Motor neuron (in vitro differentiated cells): Measurements from ENCODE around the gene LAMA2. TPM values are rescaled to one million over a fixed set of nuclear protein-coding genes. Genes with fewer than 3 reads are reported as not detected.
A peak's percentile ranks its signal among the peaks of the same experiment; 100 is the strongest.
"Not testable (repeated sequence)": the region's sequence is repeated elsewhere in the genome, so short reads cannot be mapped to it uniquely, and the experiment has no call there.

ENCODE experiments used
- ATAC-seq, 8 experiments: fragments of 200-7000 bp; cut with Tn5 transposase; replicated peaks in 6 of 8; 2 replicates each; pipeline ENCODE4 v1.8.0; 2021; ENCODE audit warnings: mild to moderate bottlenecking in 8 of 8, moderate library complexity in 8 of 8
- H3K27ac ChIP-seq, 2 donors: fragments of 250-450 bp; sonication (Bioruptor Pico); 2 replicates each; pipeline ENCODE4 v1.9.0; 2021; ENCODE audit warnings: antibody characterized with exemption in 2 of 2, mild to moderate bottlenecking in 2 of 2, moderate library complexity in 1 of 2
- H3K4me1 ChIP-seq, 2 donors: fragments of 250-450 bp; sonication (Bioruptor Pico); replicated peaks in 1 of 2; 2 replicates each; pipeline ENCODE4 v1.6.1; 2021; ENCODE audit warnings: antibody characterized with exemption in 2 of 2, mild to moderate bottlenecking in 2 of 2, moderate library complexity in 1 of 2
- H3K4me3 ChIP-seq, 5 donors: fragments of 250-450 bp; sonication (Bioruptor Pico); 2 replicates each; pipeline ENCODE4 v1.9.0; 2021; ENCODE audit warnings: antibody characterized with exemption in 5 of 5, mild to moderate bottlenecking in 5 of 5, moderate library complexity in 4 of 5
- WGBS, 10 experiments: fragments of 450-650 bp; shearing (Covaris generic); methylation state at CpG; one replicate each; pipeline ENCODE4 v1.0.0; 2022; 5-methylcytosine and 5-hydroxymethylcytosine counted together
- in situ Hi-C, 9 experiments: fragments of 400-800 bp; cut with MboI; loops; one replicate each; pipeline ENCODE4 v1.15.0; 2021; ENCODE audit warnings: low sequenced_read_pairs in 9 of 9, low pct_unique_long_range_greater_than_20kb in 2 of 9; ENCODE audit not compliant: unreplicated experiment in 9 of 9
- total RNA-seq, 8 experiments: library from RNA; unstranded; fragments of 300-600 nt; gene quantifications; 2 replicates each; pipeline versions ENCODE4 v1.2.3 to v1.2.4, GENCODE V29; 2022

The LAMA2 gene
- total RNA-seq, 8 experiments from 2014 or later: 0.52 to 232 (median 5.1) TPM

- in situ Hi-C loops: no loop called here
- WGBS, 10 experiments: 80 to 100% (median 100%) methylated on average over 1 of the region's 1 CpG
Measured at GRCh38 chr6:129162605-129163004, 279.7 kb downstream of the LAMA2 start.

GRCh38 chr6:129163551-129163950 lies 280.6 kb downstream of the LAMA2 start:
- in situ Hi-C loops: no loop called here
- WGBS, 10 experiments: 83 to 100% (median 93%) methylated on average over 1 to 2 of the region's 2 CpGs; no CpG with 5 or more reads in 2 of the 10 experiments
- Histone ChIP-seq H3K27ac (no peak overlapping the region), H3K4me3 (no peak overlapping the region), H3K4me1 (no peaks in the 10 kb centered on the region)
- ATAC-seq: no peak

More at GRCh38 chr6:129162605-129163004, 279.7 kb downstream of the LAMA2 start:
- no peak overlapping the region for H3K4me3 ChIP-seq
- ATAC-seq: no peak
- H3K4me1 ChIP-seq: no peaks in the 10 kb centered on the region
- no peak overlapping the region for H3K27ac ChIP-seq

GRCh38 chr6:129164032-129164431 lies 281.1 kb downstream of the LAMA2 start:
- in situ Hi-C loops: no loop called here
- ATAC-seq: no peak
- Histone ChIP-seq H3K4me1 (no peaks in the 10 kb centered on the region), H3K27ac (no peak overlapping the region), H3K4me3 (no peak overlapping the region)
- WGBS, 10 experiments: 74 to 100% (median 98%) methylated on average over 1 to 3 of the region's 3 CpGs; no CpG with 5 or more reads in 2 of the 10 experiments

- in situ Hi-C loops, H3K4me1 ChIP-seq, H3K27ac ChIP-seq, ATAC-seq: not testable (repeated sequence)
- 90% methylated on average over 4 of the region's 20 CpGs; no CpG with 5 or more reads in 9 of the 10 experiments for WGBS, 10 experiments
- H3K4me3 ChIP-seq: peak overlapping the region in 3 of 5 donors; percentile 9 to 33 (median 29)
Measured at GRCh38 chr6:129172279-129172995, 289.5 kb downstream of the LAMA2 start.

DNA sequence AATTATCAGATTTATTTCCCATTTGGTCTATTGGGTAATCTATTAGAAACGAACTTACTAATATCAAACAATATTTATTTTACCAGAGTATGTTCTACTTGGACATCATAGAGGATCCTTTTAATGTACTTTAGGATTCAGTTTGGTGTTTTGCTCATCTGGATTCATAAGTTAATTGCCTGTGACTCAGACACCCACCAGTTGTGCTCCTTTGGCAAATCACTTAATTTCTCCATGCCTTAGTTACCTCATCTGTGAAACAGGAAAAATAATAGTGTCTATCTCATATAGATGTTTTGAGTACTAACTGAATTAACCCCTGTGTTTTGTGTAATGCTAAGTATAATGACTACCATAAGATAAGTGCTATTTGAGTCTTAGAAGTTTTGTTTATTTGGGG lies 292.1 kb downstream of the LAMA2 start:
- in situ Hi-C loops: no loop called here
- 83 to 100% (median 89%) methylated on average over 1 of the region's 1 CpG; no CpG with 5 or more reads in 2 of the 10 experiments for WGBS, 10 experiments
- H3K4me1 ChIP-seq: no peaks in the 10 kb centered on the region
- no peak overlapping the region for H3K4me3 ChIP-seq
- ATAC-seq: no peak
- no peak overlapping the region for H3K27ac ChIP-seq

GRCh38 chr6:129177801-129178200 lies 294.9 kb downstream of the LAMA2 start:
- no peaks in the 10 kb centered on the region for H3K4me1 ChIP-seq
- H3K27ac ChIP-seq: no peak overlapping the region
- in situ Hi-C loops: no loop called here
- WGBS, 10 experiments: 70 to 100% (median 83%) methylated on average over 1 to 4 of the region's 4 CpGs; no CpG with 5 or more reads in 1 of the 10 experiments
- no peak overlapping the region for H3K4me3 ChIP-seq
- ATAC-seq: no peak

DNA sequence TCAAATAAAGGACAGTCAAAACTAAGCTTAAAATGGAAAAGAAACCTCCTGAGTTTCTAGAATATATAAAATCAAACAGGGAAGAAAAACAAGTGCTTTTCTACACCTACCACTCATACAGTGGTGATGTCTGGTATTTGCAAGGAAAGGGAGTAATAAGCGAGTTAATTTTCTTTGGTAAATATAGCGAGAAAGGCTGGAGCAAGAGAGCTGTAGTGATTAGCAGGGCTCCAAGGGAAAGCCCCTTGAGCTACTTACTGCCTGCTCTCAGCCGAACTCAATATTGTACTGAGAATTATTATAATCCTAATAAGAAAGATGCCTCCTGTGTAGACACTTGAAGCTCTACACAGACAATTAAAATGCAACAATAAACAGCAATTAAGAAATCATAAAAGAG lies 296.3 kb downstream of the LAMA2 start:
- no peak overlapping the region for H3K4me3 ChIP-seq
- no peak for ATAC-seq
- no peaks in the 10 kb centered on the region for H3K4me1 ChIP-seq
- no peak overlapping the region for H3K27ac ChIP-seq
- WGBS, 10 experiments: 80 to 100% (median 90%) methylated on average over 1 to 3 of the region's 3 CpGs
- in situ Hi-C loops: no loop called here

GRCh38 chr6:129181001-129181400 lies 298.1 kb downstream of the LAMA2 start:
- ATAC-seq: no peak
- in situ Hi-C loops: no loop called here
- no peak overlapping the region for H3K4me3 ChIP-seq
- no peak overlapping the region for H3K27ac ChIP-seq
- WGBS, 10 experiments: 20 to 100% (median 90%) methylated on average over 1 to 2 of the region's 2 CpGs; no CpG with 5 or more reads in 3 of the 10 experiments
- H3K4me1 ChIP-seq: no peaks in the 10 kb centered on the region

DNA sequence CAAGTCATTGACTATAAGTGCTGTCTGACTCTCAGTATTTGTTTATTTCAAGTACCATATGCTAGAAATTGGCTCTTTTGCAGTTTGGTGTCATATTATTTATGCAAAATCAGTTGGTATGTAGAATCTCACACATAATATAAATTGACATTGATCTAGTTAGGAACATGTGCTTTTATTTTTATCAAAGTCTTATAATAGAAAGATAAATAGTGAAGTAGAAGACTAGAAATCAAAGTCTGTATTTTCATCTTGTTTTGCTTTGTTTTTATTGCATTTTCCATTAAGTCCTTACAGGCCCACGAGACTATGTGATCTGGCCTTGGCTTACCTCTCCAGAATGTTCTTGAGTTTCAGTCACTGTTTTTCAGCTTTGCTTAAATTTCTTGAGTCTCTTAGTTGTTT lies 300.3 kb downstream of the LAMA2 start:
- H3K4me3 ChIP-seq: no peak overlapping the region
- in situ Hi-C loops: no loop called here
- H3K27ac ChIP-seq: no peak overlapping the region
- 29 to 100% (median 87%) methylated on average over 1 of the region's 1 CpG; no CpG with 5 or more reads in 2 of the 10 experiments for WGBS, 10 experiments
- no peak for ATAC-seq
- no peaks in the 10 kb centered on the region for H3K4me1 ChIP-seq

- in situ Hi-C loops: no loop called here
- Histone ChIP-seq H3K4me1 (no peaks in the 10 kb centered on the region), H3K27ac (no peak overlapping the region), H3K4me3 (no peak overlapping the region)
- ATAC-seq: no peak
- 48 to 97% (median 87%) methylated on average over 1 to 3 of the region's 3 CpGs for WGBS, 10 experiments
Measured at GRCh38 chr6:129183681-129184301, 300.9 kb downstream of the LAMA2 start.

DNA sequence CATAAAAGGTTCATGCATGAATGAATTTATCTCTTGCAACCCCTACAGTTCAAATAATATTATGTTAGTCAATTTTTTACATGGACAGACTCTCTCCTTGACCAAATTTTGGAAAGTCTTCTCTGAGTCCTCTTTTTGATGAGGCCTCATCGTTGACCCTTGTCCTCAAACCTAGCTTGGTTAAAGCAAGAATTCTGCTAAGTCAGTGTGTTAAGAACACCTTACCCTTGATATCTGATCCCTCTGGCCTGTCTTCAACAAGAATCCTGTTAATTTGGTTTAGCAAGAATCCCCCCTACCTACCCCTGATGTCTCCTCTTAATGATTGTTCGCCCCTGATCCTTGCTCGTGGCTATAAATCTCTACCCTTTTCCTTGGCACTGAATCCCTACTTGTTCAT lies 301.4 kb downstream of the LAMA2 start:
- Histone ChIP-seq H3K27ac (no peak overlapping the region), H3K4me1 (no peaks in the 10 kb centered on the region), H3K4me3 (no peak overlapping the region)
- no peak for ATAC-seq
- WGBS, 10 experiments: 60 to 100% (median 92%) methylated on average over 2 to 3 of the region's 3 CpGs; no CpG with 5 or more reads in 1 of the 10 experiments
- in situ Hi-C loops: no loop called here

GRCh38 chr6:129184808-129185366 lies 301.9 kb downstream of the LAMA2 start:
- in situ Hi-C loops: no loop called here
- WGBS, 10 experiments: 54 to 100% (median 97%) methylated on average over 1 of the region's 1 CpG; no CpG with 5 or more reads in 2 of the 10 experiments
- ATAC-seq: no peak
- Histone ChIP-seq H3K4me1 (no peaks in the 10 kb centered on the region), H3K4me3 (no peak overlapping the region), H3K27ac (no peak overlapping the region)

DNA sequence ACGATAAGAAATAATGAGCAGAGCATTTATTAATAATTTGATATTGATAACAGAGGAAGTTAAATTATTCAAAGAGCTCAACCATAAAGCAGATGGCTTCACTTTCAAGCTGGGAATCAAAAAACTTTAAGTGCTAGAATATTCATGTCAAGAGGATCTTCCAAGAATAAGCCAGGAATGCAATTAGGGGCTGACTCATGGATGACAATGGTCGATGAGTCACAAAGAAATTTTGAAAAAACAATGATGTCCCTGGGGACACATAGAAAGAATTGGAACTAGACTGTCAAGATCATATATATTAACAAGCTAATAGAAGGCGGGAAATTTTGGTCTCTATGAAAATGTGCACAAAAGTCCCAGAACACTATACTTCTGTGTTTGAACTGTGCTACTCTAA lies 304.1 kb downstream of the LAMA2 start:
- ATAC-seq: peak; percentile 33 to 97 (median 89)
- 7 to 85% (median 72%) methylated on average over 1 to 3 of the region's 3 CpGs; no CpG with 5 or more reads in 1 of the 10 experiments for WGBS, 10 experiments
- H3K4me1 ChIP-seq: no peaks in the 10 kb centered on the region
- no peak overlapping the region for H3K27ac ChIP-seq
- in situ Hi-C loops: no loop called here
- H3K4me3 ChIP-seq: no peak overlapping the region
